OCI-LY3 (cell line): ENCODE results near the gene INTS2.

ENCODE experiments used
- H2AFZ ChIP-seq: fragments of 200-600, 300-600 bp; shearing (Covaris generic); 2 replicates; pipeline ENCODE4 v1.6.0; 2014; ENCODE audit warnings: antibody characterized with exemption, low read depth, low read length
- H3K27ac ChIP-seq: fragments of 200-600, 300-600 bp; sonication (generic); 2 replicates; pipeline ENCODE4 v1.5.1; 2014; ENCODE audit warnings: mild to moderate bottlenecking, low read length, moderate library complexity, mixed read lengths
- H3K27me3 ChIP-seq: fragments of 200-600, 300-600 bp; sonication (generic); 2 replicates; pipeline ENCODE4 v1.6.1; 2014; ENCODE audit warnings: low read depth, low read length, mixed read lengths
- H3K36me3 ChIP-seq: fragments of 200-600, 300-600 bp; sonication (generic); replicated peaks from 2 replicates; pipeline ENCODE3; 2014; ENCODE audit warnings: low read depth, low read length, mixed read lengths
- H3K4me1 ChIP-seq: fragments of 300-600, 200-600 bp; sonication (generic); 2 replicates; pipeline ENCODE4 v1.6.1; 2014; ENCODE audit warnings: low read length, mixed read lengths
- H3K4me2 ChIP-seq: fragments of 200-600, 300-600 bp; sonication (generic); 2 replicates; pipeline ENCODE4 v1.6.1; 2014; ENCODE audit warnings: low read length, mixed read lengths
- H3K4me3 ChIP-seq: fragments of 300-600, 200-600 bp; sonication (generic); 2 replicates; pipeline ENCODE4 v1.5.1; 2014; ENCODE audit warnings: antibody characterized with exemption, mild to moderate bottlenecking, low read length, moderate library complexity
- H3K79me2 ChIP-seq: fragments of 300-600, 200-600 bp; shearing (Covaris generic); 2 replicates; pipeline ENCODE4 v1.6.1; 2014; ENCODE audit warnings: mild to moderate bottlenecking, low read length, mixed read lengths
- H3K9ac ChIP-seq: fragments of 300-600, 200-600 bp; shearing (Covaris generic); 2 replicates; pipeline ENCODE4 v1.6.0; 2014; ENCODE audit warnings: mild to moderate bottlenecking, low read length, moderate library complexity
- H3K9me3 ChIP-seq: fragments of 200-600, 300-600 bp; shearing (Covaris generic); 2 replicates; pipeline ENCODE4 v1.6.1; 2014; ENCODE audit warnings: low read length, mixed read lengths; ENCODE audit not compliant: insufficient read depth
- H4K20me1 ChIP-seq: fragments of 200-600, 300-600 bp; sonication (generic); 2 replicates; pipeline ENCODE4 v1.6.1; 2016; ENCODE audit warnings: low read length, mixed read lengths; ENCODE audit not compliant: insufficient read depth
- EZH2phosphoT487 ChIP-seq: fragments of 200-600 bp; shearing (Covaris generic); IDR thresholded peaks from 2 replicates; pipeline ENCODE4 v1.6.1; 2018; ENCODE audit warnings: antibody characterized with exemption, mixed run types, low read depth
- TF ChIP-seq, protein P1 (sequence below): fragments of 200-600, 300-600 bp; sonication (generic); IDR thresholded peaks from 2 replicates; pipeline ENCODE4 v1.5.1; 2014; ENCODE audit warnings: antibody characterized with exemption, low read length, low read depth

The INTS2 gene

DNA sequence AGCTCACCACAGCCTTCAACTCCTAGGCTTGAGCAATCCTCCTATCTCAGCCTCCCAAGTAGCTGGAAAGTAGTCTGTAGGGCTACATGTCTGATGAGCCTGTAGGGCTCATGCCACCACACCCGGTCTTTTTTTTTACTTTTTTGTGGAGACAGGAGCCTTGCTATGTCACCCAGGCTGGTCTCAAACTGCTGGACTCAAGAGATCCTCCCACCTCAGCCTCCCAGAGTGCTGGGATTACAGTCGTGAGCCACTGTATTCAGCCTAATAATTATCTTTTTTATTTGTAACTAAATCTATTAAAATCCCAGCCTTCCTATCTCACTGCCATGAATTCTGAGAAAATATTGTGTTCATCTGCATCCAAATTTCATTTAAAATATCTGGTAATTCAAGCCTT, 79.5 kb downstream of the INTS2 start:
- H3K4me3 ChIP-seq, result no peak overlapping the region
- no peaks in the 10 kb centered on the region for H3K9me3 ChIP-seq
- H3K4me2 ChIP-seq, result no peak overlapping the region
- TF ChIP-seq EZH2phosphoT487, result no peak
- no peak overlapping the region for H3K27ac ChIP-seq
- H3K9ac ChIP-seq, result no peak overlapping the region
- H3K27me3 ChIP-seq, result no peaks in the 10 kb centered on the region
- peaks cover 33% of the 10 kb centered on the region for H3K36me3 ChIP-seq
- no peaks in the 10 kb centered on the region for H3K79me2 ChIP-seq
- H3K4me1 ChIP-seq, result no peaks in the 10 kb centered on the region
- no peak overlapping the region for H2AFZ ChIP-seq
- no peaks in the 10 kb centered on the region for H4K20me1 ChIP-seq

DNA sequence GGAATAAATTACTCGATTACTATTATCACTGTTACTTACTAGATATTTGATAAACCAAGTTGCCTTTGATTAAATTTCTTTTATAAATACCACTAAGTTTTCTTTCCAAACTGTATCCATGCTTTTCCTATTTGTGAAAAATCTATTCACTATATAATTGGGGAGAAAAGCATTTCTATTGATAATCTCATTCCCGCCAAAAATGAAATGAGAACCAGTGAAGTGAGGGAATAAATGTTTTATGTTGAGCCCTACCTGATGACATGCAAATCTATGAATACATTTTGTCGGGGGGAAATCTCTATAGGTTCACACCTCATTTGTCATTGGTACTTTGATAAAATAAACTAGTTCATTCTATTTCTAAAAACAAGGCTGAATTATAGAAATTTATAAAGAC, 80.1 kb downstream of the INTS2 start:
- Histone ChIP-seq H3K4me2 (no peak overlapping the region), H4K20me1 (no peaks in the 10 kb centered on the region), H3K9ac (no peak overlapping the region), H2AFZ (no peak overlapping the region), H3K27ac (no peak overlapping the region), H3K4me3 (no peak overlapping the region), H3K4me1 (no peaks in the 10 kb centered on the region), H3K79me2 (no peaks in the 10 kb centered on the region), H3K36me3 (peaks cover 32% of the 10 kb centered on the region), H3K27me3 (no peaks in the 10 kb centered on the region), H3K9me3 (no peaks in the 10 kb centered on the region)
- TF ChIP-seq, protein P1, sequence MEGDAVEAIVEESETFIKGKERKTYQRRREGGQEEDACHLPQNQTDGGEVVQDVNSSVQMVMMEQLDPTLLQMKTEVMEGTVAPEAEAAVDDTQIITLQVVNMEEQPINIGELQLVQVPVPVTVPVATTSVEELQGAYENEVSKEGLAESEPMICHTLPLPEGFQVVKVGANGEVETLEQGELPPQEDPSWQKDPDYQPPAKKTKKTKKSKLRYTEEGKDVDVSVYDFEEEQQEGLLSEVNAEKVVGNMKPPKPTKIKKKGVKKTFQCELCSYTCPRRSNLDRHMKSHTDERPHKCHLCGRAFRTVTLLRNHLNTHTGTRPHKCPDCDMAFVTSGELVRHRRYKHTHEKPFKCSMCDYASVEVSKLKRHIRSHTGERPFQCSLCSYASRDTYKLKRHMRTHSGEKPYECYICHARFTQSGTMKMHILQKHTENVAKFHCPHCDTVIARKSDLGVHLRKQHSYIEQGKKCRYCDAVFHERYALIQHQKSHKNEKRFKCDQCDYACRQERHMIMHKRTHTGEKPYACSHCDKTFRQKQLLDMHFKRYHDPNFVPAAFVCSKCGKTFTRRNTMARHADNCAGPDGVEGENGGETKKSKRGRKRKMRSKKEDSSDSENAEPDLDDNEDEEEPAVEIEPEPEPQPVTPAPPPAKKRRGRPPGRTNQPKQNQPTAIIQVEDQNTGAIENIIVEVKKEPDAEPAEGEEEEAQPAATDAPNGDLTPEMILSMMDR, result no peak
- no peak for TF ChIP-seq EZH2phosphoT487

DNA sequence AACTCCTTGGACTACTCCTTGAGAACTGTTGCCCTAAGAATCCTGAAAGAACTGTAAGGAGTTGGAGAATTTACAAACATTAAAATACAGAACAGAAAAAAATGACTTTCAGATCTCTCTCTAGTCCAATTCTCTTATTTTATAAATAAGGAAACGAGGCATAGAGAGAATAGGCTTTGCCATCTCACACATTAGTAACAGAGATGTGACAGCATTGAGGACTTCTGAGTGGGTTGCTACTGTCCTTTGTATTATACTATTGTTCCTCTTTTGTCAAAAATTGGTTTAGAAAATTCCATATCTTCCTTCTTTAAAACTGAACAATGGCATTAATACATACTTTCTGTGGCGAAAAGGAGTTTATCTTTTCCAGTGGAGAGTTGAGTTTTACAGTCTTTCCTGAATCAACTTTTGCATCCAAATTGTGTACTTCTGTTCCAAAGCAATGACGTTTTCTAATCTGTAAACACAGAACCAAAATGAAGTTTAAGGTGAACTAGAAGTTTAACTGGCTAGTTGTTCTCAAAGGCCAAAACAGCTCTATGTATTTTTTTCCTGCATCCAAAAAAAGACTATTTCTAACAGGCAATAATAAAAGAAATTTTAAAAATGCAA, 80.9 kb downstream of the INTS2 start:
- Histone ChIP-seq H4K20me1 (no peaks in the 10 kb centered on the region), H3K9ac (no peak overlapping the region), H3K27me3 (no peaks in the 10 kb centered on the region), H3K4me2 (no peak overlapping the region), H3K4me3 (no peak overlapping the region), H3K27ac (no peak overlapping the region), H3K4me1 (no peaks in the 10 kb centered on the region), H3K9me3 (no peaks in the 10 kb centered on the region), H3K36me3 (peaks cover 31% of the 10 kb centered on the region), H3K79me2 (no peaks in the 10 kb centered on the region), H2AFZ (no peak overlapping the region)
- TF ChIP-seq, protein P1, result no peak
- TF ChIP-seq EZH2phosphoT487, result no peak

DNA sequence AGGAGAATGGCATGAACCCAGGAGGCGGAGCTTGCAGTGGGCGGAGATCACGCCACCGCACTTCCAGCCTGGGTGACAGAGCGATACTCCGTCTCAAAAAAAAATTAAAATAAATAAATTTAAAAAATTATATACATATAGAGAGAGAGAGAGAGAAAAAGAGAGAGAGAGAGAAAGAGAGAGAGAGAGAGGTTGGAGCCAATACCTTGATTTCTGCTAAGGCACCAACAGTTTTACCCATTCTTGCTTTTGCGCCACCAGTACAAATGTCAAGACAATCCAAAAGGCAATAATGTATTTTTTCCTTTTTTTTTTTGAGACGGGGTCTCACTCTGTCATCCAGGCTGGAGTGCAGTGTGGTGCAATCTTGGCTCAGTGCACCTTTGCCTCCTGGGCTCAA, 81.7 kb downstream of the INTS2 start:
- no peak overlapping the region for H3K9ac ChIP-seq
- no peak for TF ChIP-seq EZH2phosphoT487
- TF ChIP-seq, protein P1, result no peak
- H3K4me2 ChIP-seq, result no peak overlapping the region
- H3K27ac ChIP-seq, result no peak overlapping the region
- H3K36me3 ChIP-seq, result peaks cover 25% of the 10 kb centered on the region
- H3K9me3 ChIP-seq, result no peaks in the 10 kb centered on the region
- H3K79me2 ChIP-seq, result no peaks in the 10 kb centered on the region
- H3K4me3 ChIP-seq, result no peak overlapping the region
- no peak overlapping the region for H2AFZ ChIP-seq
- H3K4me1 ChIP-seq, result no peaks in the 10 kb centered on the region
- H4K20me1 ChIP-seq, result no peaks in the 10 kb centered on the region
- no peaks in the 10 kb centered on the region for H3K27me3 ChIP-seq
